GM18502 (cell line): ENCODE data around the gene KLRF1.
"Not testable (repeated sequence)": the region's sequence is repeated elsewhere in the genome, so short reads cannot be mapped to it uniquely, and the experiment has no call there.

ENCODE experiments used
- ATAC-seq: cut with Tn5 transposase; IDR thresholded peaks from one replicate; pipeline ENCODE4 v1.9.1; 2021; ENCODE audit warnings: mild to moderate bottlenecking; ENCODE audit not compliant: unreplicated experiment, poor library complexity

Gene KLRF1

DNA sequence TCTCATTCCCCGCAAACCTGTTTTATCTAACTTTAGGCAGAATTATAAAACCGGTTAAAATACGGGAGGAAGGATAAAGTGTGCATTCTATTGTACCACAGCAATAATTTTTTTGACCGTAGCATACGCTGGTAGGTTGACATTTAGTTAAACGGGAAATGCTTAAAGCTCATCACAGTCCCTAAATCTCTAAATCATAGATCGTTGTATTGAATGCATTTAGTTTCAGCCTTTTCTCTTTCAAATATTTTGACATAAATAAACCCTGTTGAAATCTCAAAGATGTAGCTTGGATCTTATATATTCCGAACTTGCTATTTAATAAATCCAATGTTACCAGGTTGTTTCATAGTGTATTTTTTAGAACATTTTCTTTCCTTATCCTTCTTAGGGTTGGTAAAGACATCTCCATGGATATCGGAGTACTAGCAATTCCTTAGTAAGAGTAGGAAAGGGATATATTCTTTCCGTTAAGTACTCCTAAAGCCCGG is 41.1 kb downstream of the KLRF1 start:
- ATAC-seq: no peak

DNA sequence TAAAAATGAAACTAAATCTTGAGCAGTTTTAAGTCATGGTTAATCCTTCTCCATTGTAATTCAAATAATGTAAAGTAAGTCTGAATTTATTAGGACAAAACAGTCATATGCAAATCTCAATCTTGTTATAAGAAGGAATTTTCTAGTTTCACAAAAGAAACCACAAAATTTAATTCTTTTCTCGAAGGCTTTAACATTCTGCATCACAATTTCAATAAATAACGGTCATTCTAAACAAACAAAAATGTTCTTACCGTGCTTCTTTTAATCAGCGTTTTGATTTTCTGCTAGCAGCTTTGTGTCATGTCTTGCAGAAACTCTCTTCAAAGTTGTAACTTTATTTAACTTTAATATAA is 41.6 kb downstream of the KLRF1 start:
- no peak for ATAC-seq

- ATAC-seq: no peak
Observed at GRCh38 chr12:9869307-9870161, 42.3 kb downstream of the KLRF1 start, which contains the start of gene CLEC2B. TSS of gene CLEC2B (minus strand) at chr12:9869354.

- no peak for ATAC-seq
Observed at GRCh38 chr12:9870286-9870866, 43.1 kb downstream of the KLRF1 start.

DNA sequence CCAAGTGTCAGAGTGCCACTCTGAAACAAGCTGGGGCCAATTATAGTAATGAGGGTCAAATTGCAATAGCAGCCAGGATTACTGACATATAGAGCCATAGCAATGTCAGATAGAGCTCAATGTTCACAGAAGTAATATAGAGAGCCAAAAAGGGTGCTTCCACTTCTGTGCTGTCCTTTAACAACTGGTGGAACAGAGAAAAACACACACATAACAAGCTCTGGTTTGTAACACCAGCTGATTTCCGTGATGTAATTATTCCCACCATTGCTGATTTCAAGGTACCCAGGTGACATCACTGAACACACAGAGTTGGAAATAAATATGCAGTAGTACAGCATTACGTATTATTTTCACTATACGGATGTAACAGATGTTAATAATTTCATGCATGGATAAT is 44.9 kb downstream of the KLRF1 start:
- no peak for ATAC-seq

GRCh38 chr12:9872742-9873141 is 45.5 kb downstream of the KLRF1 start:
- ATAC-seq: no peak

- ATAC-seq: not testable (repeated sequence)
Observed at GRCh38 chr12:9876120-9876519, 48.8 kb downstream of the KLRF1 start.

GRCh38 chr12:9880532-9881078 is 53.3 kb downstream of the KLRF1 start:
- no peak for ATAC-seq

DNA sequence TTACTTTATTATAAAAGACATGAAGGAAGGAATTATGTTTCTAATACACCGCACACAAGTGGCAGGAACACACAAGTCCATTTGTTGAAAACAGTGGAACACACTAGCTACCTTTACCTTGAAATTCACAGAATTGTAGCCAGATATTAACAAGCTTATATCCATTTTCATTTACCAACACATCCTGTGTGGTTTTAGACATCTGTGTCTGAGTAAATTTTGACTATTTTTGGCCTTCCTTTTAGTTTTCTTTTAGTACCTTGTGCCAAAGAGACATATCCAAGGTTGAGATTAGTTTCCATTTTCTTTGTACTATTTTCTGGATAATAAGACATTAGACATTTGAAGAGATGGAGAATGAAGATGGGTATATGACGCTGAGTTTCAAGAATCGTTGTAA is 54.0 kb downstream of the KLRF1 start, which contains the start of gene KLRF2:
Gene KLRF2, plus strand, starts transcription at position 244 of the 400 bp plus-strand sequence. Its CDS starts 107 bp downstream, at position 351.
- no peak for ATAC-seq

DNA sequence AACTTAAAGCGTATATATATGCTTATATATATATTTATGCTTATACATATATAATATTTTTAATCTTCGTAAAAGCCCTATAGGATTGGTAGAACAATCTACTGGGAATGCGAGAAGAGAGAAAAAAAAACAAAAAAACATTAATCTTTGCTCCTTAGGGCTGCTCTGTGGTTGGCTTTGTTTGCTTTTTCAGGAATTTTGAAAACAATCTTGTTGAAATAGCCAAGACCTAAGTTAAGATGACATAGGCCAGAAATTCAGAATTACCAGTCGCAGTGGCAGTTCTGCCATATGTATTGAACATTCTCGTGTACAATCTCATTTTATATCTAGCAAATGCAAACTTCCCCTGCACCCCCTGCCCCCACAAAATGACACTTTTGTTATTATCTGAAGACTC is 54.7 kb downstream of the KLRF1 start:
- no peak for ATAC-seq

DNA sequence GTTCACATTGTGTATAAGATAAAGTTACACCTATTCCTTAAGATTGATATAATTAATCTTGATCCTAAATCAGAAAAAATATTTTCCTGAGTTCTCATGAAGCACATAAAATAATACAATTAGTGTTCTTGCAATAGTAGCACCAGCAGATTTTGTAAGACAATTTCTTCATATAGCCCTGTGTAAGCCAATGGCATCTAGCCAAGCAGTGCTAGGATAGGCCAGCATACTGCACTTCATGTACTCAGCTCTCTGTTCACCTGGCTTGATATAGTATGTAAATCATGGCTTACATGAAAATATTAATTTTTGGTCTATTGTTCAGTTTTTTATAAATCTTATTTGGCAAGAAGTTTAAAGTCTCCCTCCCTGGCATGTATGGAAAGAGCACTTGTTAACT is 55.9 kb downstream of the KLRF1 start:
- ATAC-seq: no peak

- ATAC-seq: no peak
Observed at GRCh38 chr12:9888665-9889273, 61.5 kb downstream of the KLRF1 start.
